Measurements from ENCODE around the gene GTF2H1.

GTF2H1 gene

GRCh38 chr11:18361154-18361553 is 38.8 kb downstream of the GTF2H1 start:
- no peak for TF ChIP-seq CTCF (IDR thresholded peaks at IDR 0.05; ENCODE audit: low read depth, low read length)
- H3K4me3 ChIP-seq (ENCODE audit: low read depth, low read length), result no peak overlapping the region

- TF ChIP-seq CTCF (IDR thresholded peaks at IDR 0.05; ENCODE audit: low read depth, low read length), result no peak
- no peak overlapping the region for H3K4me3 ChIP-seq (ENCODE audit: low read depth, low read length)
These were observed 42.2 kb downstream of the GTF2H1 start for GRCh38 chr11:18364495-18365073.

- no peak overlapping the region for H3K4me3 ChIP-seq (ENCODE audit: low read depth, low read length)
- no peak for TF ChIP-seq CTCF (IDR thresholded peaks at IDR 0.05; ENCODE audit: low read depth, low read length)
These were observed 43.4 kb downstream of the GTF2H1 start for GRCh38 chr11:18365741-18366140.

- H3K4me3 ChIP-seq (ENCODE audit: low read depth, low read length), result no peak overlapping the region
- TF ChIP-seq CTCF (IDR thresholded peaks at IDR 0.05; ENCODE audit: low read depth, low read length), result no peak
These were observed 43.9 kb downstream of the GTF2H1 start for GRCh38 chr11:18366286-18366685.

GRCh38 chr11:18367431-18367830 is 45.1 kb downstream of the GTF2H1 start:
- TF ChIP-seq CTCF (IDR thresholded peaks at IDR 0.05; ENCODE audit: low read depth, low read length), result no peak
- no peak overlapping the region for H3K4me3 ChIP-seq (ENCODE audit: low read depth, low read length)

- TF ChIP-seq CTCF (IDR thresholded peaks at IDR 0.05; ENCODE audit: low read depth, low read length), result no peak
- H3K4me3 ChIP-seq (ENCODE audit: low read depth, low read length), result no peak overlapping the region
These were observed 45.9 kb downstream of the GTF2H1 start for GRCh38 chr11:18368221-18368620.

GRCh38 chr11:18369398-18369797 is 47.0 kb downstream of the GTF2H1 start:
- H3K4me3 ChIP-seq (ENCODE audit: low read depth, low read length), result no peak overlapping the region

More at GRCh38 chr11:18369398-18369797, 47.0 kb downstream of the GTF2H1 start:
- no peak for TF ChIP-seq CTCF (IDR thresholded peaks at IDR 0.05; ENCODE audit: low read depth, low read length)

Data from WI38 (cell line).